Measurements from ENCODE around the gene CGB5. TPM values are rescaled to one million over a fixed set of nuclear protein-coding genes. Genes with fewer than 3 reads are reported as not detected.
A peak's percentile ranks its signal among the peaks of the same experiment; 100 is the strongest.

CGB5 gene
- total RNA-seq, 1 experiment from 2014 or later: not detected

- BruUV-seq (replicated peaks): no TSS peak
- H3K27ac ChIP-seq (ENCODE audit: low read depth, low read length, poor library complexity, severe bottlenecking): no peak overlapping the region
- peak; percentile 89 for DNase-seq (ENCODE audit: low spot score)
These were observed 43.9 kb upstream of the CGB5 start for GRCh38 chr19:48999481-49000325.

GRCh38 chr19:49004133-49004532, 39.5 kb upstream of the CGB5 start:
- TF ChIP-seq CTCF (conservative IDR thresholded peaks at IDR 0.05; ENCODE audit: low read depth, low read length) (no peak), EZH2 (IDR thresholded peaks at IDR 0.05; ENCODE audit: borderline replicate concordance, low read depth, low read length, poor library complexity, severe bottlenecking) (no peak)
- Histone ChIP-seq H3K36me3 (ENCODE audit: insufficient read depth, low read length, poor library complexity, severe bottlenecking) (peaks cover 55% of the 10 kb centered on the region), H3K9me3 (ENCODE audit: low read depth, low read length, poor library complexity, severe bottlenecking) (no peaks in the 10 kb centered on the region), H3K4me1 (ENCODE audit: insufficient read depth, low read length, poor library complexity, severe bottlenecking) (peaks cover 4% of the 10 kb centered on the region), H3K27me3 (replicated peaks; ENCODE audit: insufficient read depth, low read depth, low read length, poor library complexity) (no peaks in the 10 kb centered on the region), H3K4me3 (ENCODE audit: low read depth, low read length, poor library complexity, severe bottlenecking) (no peak overlapping the region), H3K27ac (ENCODE audit: low read depth, low read length, poor library complexity, severe bottlenecking) (no peak overlapping the region)
- BruUV-seq (replicated peaks): no TSS peak
- ChIA-PET CTCF (interaction anchor here (0.6 kb wide), 2 partner anchors 101 to 561 kb away, joined by 3 to 10 read pairs; no protein-coding TSS in a partner anchor), POLR2A (ENCODE audit: low non-redundant PET) (no interaction called here)
- intact Hi-C loops (cut with micrococcal nuclease; ENCODE audit: unreplicated experiment): no loop called here
- DNase-seq (ENCODE audit: low spot score): no peak

More at GRCh38 chr19:48999481-49000325, 43.9 kb upstream of the CGB5 start:
- TF ChIP-seq CTCF (conservative IDR thresholded peaks at IDR 0.05; ENCODE audit: low read depth, low read length) (peak; percentile 94), EZH2 (IDR thresholded peaks at IDR 0.05; ENCODE audit: borderline replicate concordance, low read depth, low read length, poor library complexity, severe bottlenecking) (no peak)
- Histone ChIP-seq H3K36me3 (ENCODE audit: insufficient read depth, low read length, poor library complexity, severe bottlenecking) (peaks cover 32% of the 10 kb centered on the region), H3K27me3 (replicated peaks; ENCODE audit: insufficient read depth, low read depth, low read length, poor library complexity) (no peaks in the 10 kb centered on the region), H3K4me1 (ENCODE audit: insufficient read depth, low read length, poor library complexity, severe bottlenecking) (peaks cover 10% of the 10 kb centered on the region), H3K4me3 (ENCODE audit: low read depth, low read length, poor library complexity, severe bottlenecking) (no peak overlapping the region), H3K9me3 (ENCODE audit: low read depth, low read length, poor library complexity, severe bottlenecking) (no peaks in the 10 kb centered on the region)
- intact Hi-C loops (cut with micrococcal nuclease; ENCODE audit: unreplicated experiment): no loop called here
- ChIA-PET POLR2A (ENCODE audit: low non-redundant PET) (no interaction called here), CTCF (interaction anchor here (0.5 to 1.3 kb wide), 13 partner anchors 18 to 892 kb away, joined by 3 to 11 read pairs (median 4); no protein-coding TSS in a partner anchor)

GRCh38 chr19:49004964-49005614, 38.6 kb upstream of the CGB5 start:
- H3K4me1 ChIP-seq (ENCODE audit: insufficient read depth, low read length, poor library complexity, severe bottlenecking): no peaks in the 10 kb centered on the region
- no peak for DNase-seq (ENCODE audit: low spot score)
- no peaks in the 10 kb centered on the region for H3K9me3 ChIP-seq (ENCODE audit: low read depth, low read length, poor library complexity, severe bottlenecking)
- peaks cover 63% of the 10 kb centered on the region for H3K36me3 ChIP-seq (ENCODE audit: insufficient read depth, low read length, poor library complexity, severe bottlenecking)
- CTCF ChIA-PET: no interaction called here
- TF ChIP-seq EZH2 (IDR thresholded peaks at IDR 0.05; ENCODE audit: borderline replicate concordance, low read depth, low read length, poor library complexity, severe bottlenecking): no peak
- TF ChIP-seq CTCF (conservative IDR thresholded peaks at IDR 0.05; ENCODE audit: low read depth, low read length): no peak
- H3K4me3 ChIP-seq (ENCODE audit: low read depth, low read length, poor library complexity, severe bottlenecking): no peak overlapping the region
- no peaks in the 10 kb centered on the region for H3K27me3 ChIP-seq (replicated peaks; ENCODE audit: insufficient read depth, low read depth, low read length, poor library complexity)
- no peak overlapping the region for H3K27ac ChIP-seq (ENCODE audit: low read depth, low read length, poor library complexity, severe bottlenecking)
- intact Hi-C loops (cut with micrococcal nuclease; ENCODE audit: unreplicated experiment): no loop called here
- POLR2A ChIA-PET (ENCODE audit: low non-redundant PET): no interaction called here
- no TSS peak for BruUV-seq (replicated peaks)

All from A673 (cell line).